ENCODE measurements around the gene TNS2. TPM values are rescaled to one million over a fixed set of nuclear protein-coding genes. Genes with fewer than 3 reads are reported as not detected.

Gene TNS2
- total RNA-seq, 2 donors from 2014 or later, result 76.2 to 153 TPM

DNA sequence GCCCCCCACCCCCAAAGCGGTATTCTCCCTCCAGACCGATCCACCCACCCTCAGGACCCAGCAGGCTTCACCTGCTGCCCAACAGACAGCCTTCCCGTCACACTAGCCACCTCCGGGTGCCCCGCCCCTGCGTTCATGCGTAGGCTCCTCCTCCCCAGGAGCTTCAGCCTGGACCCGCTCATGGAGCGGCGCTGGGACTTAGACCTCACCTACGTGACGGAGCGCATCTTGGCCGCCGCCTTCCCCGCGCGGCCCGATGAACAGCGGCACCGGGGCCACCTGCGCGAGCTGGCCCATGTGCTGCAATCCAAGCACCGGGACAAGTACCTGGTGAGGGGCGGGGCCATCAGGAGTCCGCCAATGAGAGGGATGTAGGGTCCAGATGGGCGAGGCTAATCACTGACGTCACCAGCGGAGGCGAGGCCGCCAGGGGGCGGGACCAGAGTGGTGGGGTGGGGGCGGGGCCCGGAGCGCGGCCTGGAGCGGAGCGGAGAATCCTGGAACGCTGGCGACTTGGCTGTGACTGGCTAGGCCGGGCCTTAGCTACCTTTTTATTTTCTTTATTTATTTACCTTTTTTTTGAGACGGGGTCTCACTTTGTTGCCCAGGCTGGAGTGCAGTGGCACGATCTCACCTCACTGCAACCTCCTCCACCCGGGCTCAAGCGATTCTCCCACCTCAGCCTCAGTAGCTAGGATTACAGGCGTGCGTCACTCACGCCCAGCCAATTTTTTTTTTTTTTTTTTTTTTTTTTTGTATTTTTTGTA, 4.4 kb downstream of the TNS2 start:
- H3K36me3 ChIP-seq, result peaks cover 48% of the 10 kb centered on the region

DNA sequence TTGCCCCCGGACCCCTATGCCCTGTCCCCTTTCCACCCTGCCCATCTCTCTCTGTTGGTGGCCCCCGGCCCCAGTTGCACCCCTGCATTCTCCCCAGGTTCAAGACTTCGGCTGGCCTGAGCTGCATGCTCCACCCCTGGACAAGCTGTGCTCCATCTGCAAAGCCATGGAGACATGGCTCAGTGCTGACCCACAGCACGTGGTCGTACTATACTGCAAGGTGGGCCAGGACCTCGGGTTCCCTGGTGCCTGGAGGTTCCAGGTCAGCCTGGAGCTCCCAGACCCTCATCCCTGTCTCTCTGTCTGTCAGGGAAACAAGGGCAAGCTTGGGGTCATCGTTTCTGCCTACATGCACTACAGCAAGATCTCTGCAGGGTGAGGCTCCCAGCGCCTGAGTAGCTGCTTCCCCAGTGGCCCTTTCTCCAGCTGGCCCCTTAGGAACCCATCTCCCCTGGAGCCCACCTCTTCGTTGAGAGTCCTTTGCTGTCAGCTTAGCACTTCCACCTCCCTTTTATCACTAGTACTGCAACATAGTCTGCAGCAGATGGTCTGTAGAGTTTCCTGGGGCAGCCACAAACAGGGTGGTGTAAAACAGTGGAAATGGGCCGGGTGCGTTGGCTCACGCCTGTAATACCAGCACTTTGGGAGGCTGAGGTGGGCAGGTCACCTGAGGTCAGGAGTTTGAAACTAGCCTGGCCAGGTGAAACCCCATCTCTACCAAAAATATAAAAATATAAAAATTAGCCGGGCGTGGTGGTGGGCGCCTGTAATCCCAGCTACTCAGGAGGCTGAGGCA, 5.8 kb downstream of the TNS2 start:
- Histone ChIP-seq H3K36me3 (peaks cover 62% of the 10 kb centered on the region), H3K4me3 (no peak overlapping the region), H3K27ac (peak overlapping the region; percentile 99 to 100), H3K9me3 (no peaks in the 10 kb centered on the region), H3K4me1 (peaks cover 0 to 91% of the 10 kb centered on the region in 2 donors), H3K27me3 (no peaks in the 10 kb centered on the region)
- peak; percentile 58 for DNase-seq (ENCODE audit: low spot score)
- TF ChIP-seq, protein P1, sequence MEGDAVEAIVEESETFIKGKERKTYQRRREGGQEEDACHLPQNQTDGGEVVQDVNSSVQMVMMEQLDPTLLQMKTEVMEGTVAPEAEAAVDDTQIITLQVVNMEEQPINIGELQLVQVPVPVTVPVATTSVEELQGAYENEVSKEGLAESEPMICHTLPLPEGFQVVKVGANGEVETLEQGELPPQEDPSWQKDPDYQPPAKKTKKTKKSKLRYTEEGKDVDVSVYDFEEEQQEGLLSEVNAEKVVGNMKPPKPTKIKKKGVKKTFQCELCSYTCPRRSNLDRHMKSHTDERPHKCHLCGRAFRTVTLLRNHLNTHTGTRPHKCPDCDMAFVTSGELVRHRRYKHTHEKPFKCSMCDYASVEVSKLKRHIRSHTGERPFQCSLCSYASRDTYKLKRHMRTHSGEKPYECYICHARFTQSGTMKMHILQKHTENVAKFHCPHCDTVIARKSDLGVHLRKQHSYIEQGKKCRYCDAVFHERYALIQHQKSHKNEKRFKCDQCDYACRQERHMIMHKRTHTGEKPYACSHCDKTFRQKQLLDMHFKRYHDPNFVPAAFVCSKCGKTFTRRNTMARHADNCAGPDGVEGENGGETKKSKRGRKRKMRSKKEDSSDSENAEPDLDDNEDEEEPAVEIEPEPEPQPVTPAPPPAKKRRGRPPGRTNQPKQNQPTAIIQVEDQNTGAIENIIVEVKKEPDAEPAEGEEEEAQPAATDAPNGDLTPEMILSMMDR (IDR thresholded peaks at IDR 0.05), result no peak

More for the DNA sequence above, 4.4 kb downstream of the TNS2 start:
- Histone ChIP-seq H3K4me3 (peak overlapping the region; percentile 48 to 78), H3K27ac (peak overlapping the region; percentile 99 to 100), H3K27me3 (no peaks in the 10 kb centered on the region), H3K4me1 (peaks cover 0 to 91% of the 10 kb centered on the region in 2 donors), H3K9me3 (no peaks in the 10 kb centered on the region)
- TF ChIP-seq, protein P1 (IDR thresholded peaks at IDR 0.05), result no peak
- DNase-seq (ENCODE audit: low spot score), result peak; percentile 97

DNA sequence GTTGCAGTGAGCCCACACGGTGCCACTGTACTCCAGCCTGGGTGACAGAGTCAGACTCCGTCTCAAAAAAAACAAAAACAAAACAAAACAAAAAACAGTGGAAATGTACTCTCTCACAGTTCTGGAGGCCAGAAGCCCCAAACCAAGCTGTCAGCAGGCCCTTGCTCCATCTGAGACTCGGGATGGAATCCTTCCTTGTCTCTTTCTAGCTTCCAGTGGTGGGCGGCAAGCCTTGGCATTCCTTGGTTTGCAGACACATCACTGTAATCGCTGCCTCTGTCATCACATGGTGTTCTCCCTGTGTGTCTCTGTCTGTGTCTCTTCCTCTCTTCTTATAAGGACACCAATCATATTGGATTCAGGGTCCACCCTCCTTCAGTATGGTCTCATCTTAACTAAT, 6.4 kb downstream of the TNS2 start:
- Histone ChIP-seq H3K27me3 (no peaks in the 10 kb centered on the region), H3K27ac (no peak overlapping the region), H3K9me3 (no peaks in the 10 kb centered on the region), H3K4me1 (peaks cover 0 to 91% of the 10 kb centered on the region in 2 donors), H3K4me3 (no peak overlapping the region), H3K36me3 (peaks cover 68% of the 10 kb centered on the region)
- TF ChIP-seq, protein P1 (IDR thresholded peaks at IDR 0.05), result no peak
- DNase-seq (ENCODE audit: low spot score), result no peak

GRCh38 chr12:53056901-53057300, 7.0 kb downstream of the TNS2 start:
- Histone ChIP-seq H3K27ac (peak overlapping the region in 1 of 2 donors; percentile 24), H3K4me3 (no peak overlapping the region), H3K9me3 (no peaks in the 10 kb centered on the region), H3K4me1 (peaks cover 0 to 91% of the 10 kb centered on the region in 2 donors), H3K27me3 (no peaks in the 10 kb centered on the region), H3K36me3 (peaks cover 74% of the 10 kb centered on the region)
- no peak for DNase-seq (ENCODE audit: low spot score)
- TF ChIP-seq, protein P1 (IDR thresholded peaks at IDR 0.05), result no peak

DNA sequence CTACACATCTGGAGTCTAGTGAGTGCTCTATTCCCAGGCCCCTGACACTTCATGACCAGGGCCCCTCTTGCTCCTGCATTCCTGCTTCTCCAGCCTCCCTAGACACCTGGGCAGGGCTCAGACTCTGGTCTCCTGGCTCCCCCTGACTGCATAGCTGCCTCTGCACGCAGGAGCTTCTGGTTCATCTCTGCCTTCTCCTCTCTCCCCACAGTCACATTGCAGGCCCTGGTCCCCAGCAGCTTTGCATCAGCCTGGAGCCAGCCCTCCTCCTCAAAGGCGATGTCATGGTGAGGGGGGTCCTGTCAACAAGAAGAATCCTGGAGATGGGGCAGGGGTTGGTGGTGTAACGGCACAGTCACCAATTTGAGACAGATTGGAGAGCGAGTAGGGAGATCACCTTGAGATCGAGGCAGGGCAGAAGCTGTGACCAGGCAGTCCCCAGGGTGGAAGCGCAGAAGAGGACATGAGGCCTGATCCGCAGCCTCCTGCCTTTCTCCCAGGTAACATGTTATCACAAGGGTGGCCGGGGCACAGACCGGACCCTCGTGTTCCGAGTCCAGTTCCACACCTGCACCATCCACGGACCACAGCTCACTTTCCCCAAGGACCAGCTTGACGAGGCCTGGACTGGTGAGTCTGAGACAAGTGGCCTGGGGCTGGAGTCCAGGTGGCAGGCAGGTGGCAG, 8.1 kb downstream of the TNS2 start:
- DNase-seq (ENCODE audit: low spot score), result peak; percentile 58
- Histone ChIP-seq H3K36me3 (peaks cover 80% of the 10 kb centered on the region), H3K27me3 (no peaks in the 10 kb centered on the region), H3K4me1 (peaks cover 0 to 91% of the 10 kb centered on the region in 2 donors), H3K4me3 (no peak overlapping the region), H3K27ac (peak overlapping the region; percentile 5 to 32), H3K9me3 (no peaks in the 10 kb centered on the region)
- TF ChIP-seq, protein P1 (IDR thresholded peaks at IDR 0.05), result no peak

Data from right atrium auricular region (tissue), 2 donors.